ENCODE measurements around the gene ITPKA.

ITPKA gene

GRCh38 chr15:41474436-41474835 is 19.2 kb upstream of the ITPKA start:
- Histone ChIP-seq H3K9me3 (ENCODE audit: insufficient read depth, low read depth, low read length) (no peaks in the 10 kb centered on the region), H4K91ac (ENCODE audit: low read depth, low read length) (no peak overlapping the region), H3K18ac (ENCODE audit: low read length) (no peak overlapping the region), H3K27me3 (ENCODE audit: insufficient read depth, low read length) (no peaks in the 10 kb centered on the region), H2AK5ac (ENCODE audit: low read length) (no peak overlapping the region), H3K4ac (ENCODE audit: low read depth, low read length) (no peak overlapping the region), H3K14ac (ENCODE audit: low read length) (no peak overlapping the region), H2BK5ac (ENCODE audit: low read depth, low read length, poor library complexity) (no peak overlapping the region), H3K4me1 (ENCODE audit: control insufficient read depth in 1 of 2, insufficient read depth in 2 of 2, low read length in 2 of 2) (no peaks in the 10 kb centered on the region), H2AFZ (ENCODE audit: insufficient read depth, low read length, poor library complexity) (no peak overlapping the region), H3K4me3 (ENCODE audit: low read depth, low read length) (no peak overlapping the region), H3K23ac (ENCODE audit: low read length) (no peak overlapping the region), H2BK120ac (ENCODE audit: insufficient read depth, low read length, poor library complexity) (no peak overlapping the region), H3K9ac (ENCODE audit: low read length) (no peak overlapping the region), H3K79me2 (ENCODE audit: control insufficient read depth, insufficient read depth, low read length, poor library complexity) (no peaks in the 10 kb centered on the region), H2BK12ac (ENCODE audit: low read length) (no peak overlapping the region), H4K8ac (ENCODE audit: low read depth, low read length) (no peak overlapping the region), H4K12ac (ENCODE audit: low read depth, low read length) (no peak overlapping the region), H3K36me3 (ENCODE audit: control insufficient read depth in 1 of 2, insufficient read depth in 2 of 2, low read length in 2 of 2) (peaks cover 51 to 69% of the 10 kb centered on the region in 2 experiments), H3K79me1 (ENCODE audit: low read length) (no peaks in the 10 kb centered on the region), H3K4me2 (ENCODE audit: low read length) (no peak overlapping the region), H3K27ac (ENCODE audit: low read depth, low read length) (no peak overlapping the region)
- no CpG with 5 or more reads among the region's 8 CpGs for WGBS (ENCODE audit: extremely low coverage, insufficient coverage, insufficient read length)
- no peak for DNase-seq

- H4K12ac ChIP-seq (ENCODE audit: low read depth, low read length), result no peak overlapping the region
- no peak overlapping the region for H4K91ac ChIP-seq (ENCODE audit: low read depth, low read length)
- no peaks in the 10 kb centered on the region for H3K9me3 ChIP-seq (ENCODE audit: insufficient read depth, low read depth, low read length)
- H3K27me3 ChIP-seq (ENCODE audit: insufficient read depth, low read length), result no peaks in the 10 kb centered on the region
- H3K4ac ChIP-seq (ENCODE audit: low read depth, low read length), result no peak overlapping the region
- no peak overlapping the region for H3K27ac ChIP-seq (ENCODE audit: low read depth, low read length)
- H3K4me3 ChIP-seq (ENCODE audit: low read depth, low read length), result no peak overlapping the region
- no peak overlapping the region for H4K8ac ChIP-seq (ENCODE audit: low read depth, low read length)
- H2BK120ac ChIP-seq (ENCODE audit: insufficient read depth, low read length, poor library complexity), result no peak overlapping the region
- H3K4me1 ChIP-seq (ENCODE audit: control insufficient read depth in 1 of 2, insufficient read depth in 2 of 2, low read length in 2 of 2), result no peaks in the 10 kb centered on the region
- H3K14ac ChIP-seq (ENCODE audit: low read length), result no peak overlapping the region
- H2BK5ac ChIP-seq (ENCODE audit: low read depth, low read length, poor library complexity), result no peak overlapping the region
- WGBS (ENCODE audit: extremely low coverage, insufficient coverage, insufficient read length), result no CpG with 5 or more reads among the region's 2 CpGs
- no peak overlapping the region for H3K9ac ChIP-seq (ENCODE audit: low read length)
- no peak overlapping the region for H2AK5ac ChIP-seq (ENCODE audit: low read length)
- no peak overlapping the region for H2BK12ac ChIP-seq (ENCODE audit: low read length)
- H3K79me2 ChIP-seq (ENCODE audit: control insufficient read depth, insufficient read depth, low read length, poor library complexity), result no peaks in the 10 kb centered on the region
- no peak overlapping the region for H3K4me2 ChIP-seq (ENCODE audit: low read length)
- no peak overlapping the region for H3K18ac ChIP-seq (ENCODE audit: low read length)
- DNase-seq, result no peak
- peaks cover 51 to 70% of the 10 kb centered on the region in 2 experiments for H3K36me3 ChIP-seq (ENCODE audit: control insufficient read depth in 1 of 2, insufficient read depth in 2 of 2, low read length in 2 of 2)
- no peaks in the 10 kb centered on the region for H3K79me1 ChIP-seq (ENCODE audit: low read length)
- no peak overlapping the region for H3K23ac ChIP-seq (ENCODE audit: low read length)
- H2AFZ ChIP-seq (ENCODE audit: insufficient read depth, low read length, poor library complexity), result no peak overlapping the region
Measured at GRCh38 chr15:41474941-41475340, 18.7 kb upstream of the ITPKA start.

GRCh38 chr15:41476416-41477048 is 17.1 kb upstream of the ITPKA start:
- Histone ChIP-seq H3K79me2 (ENCODE audit: control insufficient read depth, insufficient read depth, low read length, poor library complexity) (no peaks in the 10 kb centered on the region), H3K27ac (ENCODE audit: low read depth, low read length) (no peak overlapping the region), H2BK5ac (ENCODE audit: low read depth, low read length, poor library complexity) (no peak overlapping the region), H3K27me3 (ENCODE audit: insufficient read depth, low read length) (no peaks in the 10 kb centered on the region), H3K9ac (ENCODE audit: low read length) (no peak overlapping the region), H3K4ac (ENCODE audit: low read depth, low read length) (no peak overlapping the region), H2AFZ (ENCODE audit: insufficient read depth, low read length, poor library complexity) (no peak overlapping the region), H3K4me2 (ENCODE audit: low read length) (no peak overlapping the region), H3K79me1 (ENCODE audit: low read length) (no peaks in the 10 kb centered on the region), H2BK120ac (ENCODE audit: insufficient read depth, low read length, poor library complexity) (no peak overlapping the region), H3K36me3 (ENCODE audit: control insufficient read depth in 1 of 2, insufficient read depth in 2 of 2, low read length in 2 of 2) (peaks cover 59 to 75% of the 10 kb centered on the region in 2 experiments), H3K4me1 (ENCODE audit: control insufficient read depth in 1 of 2, insufficient read depth in 2 of 2, low read length in 2 of 2) (no peaks in the 10 kb centered on the region), H3K23ac (ENCODE audit: low read length) (no peak overlapping the region), H3K18ac (ENCODE audit: low read length) (no peak overlapping the region), H4K12ac (ENCODE audit: low read depth, low read length) (no peak overlapping the region), H4K91ac (ENCODE audit: low read depth, low read length) (no peak overlapping the region), H2AK5ac (ENCODE audit: low read length) (no peak overlapping the region), H3K9me3 (ENCODE audit: insufficient read depth, low read depth, low read length) (no peaks in the 10 kb centered on the region), H3K14ac (ENCODE audit: low read length) (no peak overlapping the region), H3K4me3 (ENCODE audit: low read depth, low read length) (no peak overlapping the region), H2BK12ac (ENCODE audit: low read length) (no peak overlapping the region), H4K8ac (ENCODE audit: low read depth, low read length) (no peak overlapping the region)
- WGBS (ENCODE audit: extremely low coverage, insufficient coverage, insufficient read length), result no CpG with 5 or more reads among the region's 5 CpGs
- no peak for DNase-seq

GRCh38 chr15:41480396-41481140 is 13.1 kb upstream of the ITPKA start:
- no peak overlapping the region for H2AFZ ChIP-seq (ENCODE audit: insufficient read depth, low read length, poor library complexity)
- WGBS (ENCODE audit: extremely low coverage, insufficient coverage, insufficient read length), result no CpG with 5 or more reads among the region's 12 CpGs

More at GRCh38 chr15:41480396-41481140, 13.1 kb upstream of the ITPKA start:
- no peak overlapping the region for H2BK120ac ChIP-seq (ENCODE audit: insufficient read depth, low read length, poor library complexity)
- no peak overlapping the region for H2AK5ac ChIP-seq (ENCODE audit: low read length)
- no peak overlapping the region for H3K23ac ChIP-seq (ENCODE audit: low read length)
- H4K8ac ChIP-seq (ENCODE audit: low read depth, low read length), result no peak overlapping the region
- no peak overlapping the region for H2BK12ac ChIP-seq (ENCODE audit: low read length)
- no peak overlapping the region for H4K12ac ChIP-seq (ENCODE audit: low read depth, low read length)
- no peak overlapping the region for H2BK5ac ChIP-seq (ENCODE audit: low read depth, low read length, poor library complexity)
- no peaks in the 10 kb centered on the region for H3K79me2 ChIP-seq (ENCODE audit: control insufficient read depth, insufficient read depth, low read length, poor library complexity)
- no peaks in the 10 kb centered on the region for H3K9me3 ChIP-seq (ENCODE audit: insufficient read depth, low read depth, low read length)
- H4K91ac ChIP-seq (ENCODE audit: low read depth, low read length), result no peak overlapping the region
- H3K36me3 ChIP-seq (ENCODE audit: control insufficient read depth in 1 of 2, insufficient read depth in 2 of 2, low read length in 2 of 2), result peaks cover 40 to 54% of the 10 kb centered on the region in 2 experiments
- no peak overlapping the region for H3K4ac ChIP-seq (ENCODE audit: low read depth, low read length)
- H3K4me1 ChIP-seq (ENCODE audit: control insufficient read depth in 1 of 2, insufficient read depth in 2 of 2, low read length in 2 of 2), result no peaks in the 10 kb centered on the region
- no peaks in the 10 kb centered on the region for H3K27me3 ChIP-seq (ENCODE audit: insufficient read depth, low read length)
- no peak overlapping the region for H3K4me2 ChIP-seq (ENCODE audit: low read length)
- H3K9ac ChIP-seq (ENCODE audit: low read length), result no peak overlapping the region
- no peak overlapping the region for H3K18ac ChIP-seq (ENCODE audit: low read length)
- H3K79me1 ChIP-seq (ENCODE audit: low read length), result no peaks in the 10 kb centered on the region
- H3K27ac ChIP-seq (ENCODE audit: low read depth, low read length), result no peak overlapping the region
- H3K14ac ChIP-seq (ENCODE audit: low read length), result no peak overlapping the region
- DNase-seq, result no peak
- H3K4me3 ChIP-seq (ENCODE audit: low read depth, low read length), result no peak overlapping the region

All from trophoblast cell (in vitro differentiated cells and primary cell).